ENCODE measurements around the gene PCBD1.
"Not testable (repeated sequence)": the region's sequence is repeated elsewhere in the genome, so short reads cannot be mapped to it uniquely, and the experiment has no call there.

The PCBD1 gene

GRCh38 chr10:70887804-70888800, at the start of gene PCBD1:
Gene PCBD1, minus strand, starts transcription at chr10:70888565. Its CDS starts 32 bp downstream, at chr10:70888533.
- in situ Hi-C loops (cut with MboI; ENCODE audit: low sequenced_read_pairs), result loop anchor here (10.0 kb wide), 2 partner anchors 343 to 423 kb away; no protein-coding TSS in a partner anchor

- in situ Hi-C loops (cut with MboI; ENCODE audit: low sequenced_read_pairs), result no loop called here
Measured at GRCh38 chr10:70937661-70938060, 49.3 kb upstream of the PCBD1 start.

GRCh38 chr10:70936111-70936510, 47.7 kb upstream of the PCBD1 start:
- in situ Hi-C loops (cut with MboI; ENCODE audit: low sequenced_read_pairs), result no loop called here

GRCh38 chr10:70935631-70936030, 47.3 kb upstream of the PCBD1 start:
- in situ Hi-C loops (cut with MboI; ENCODE audit: low sequenced_read_pairs), result no loop called here

GRCh38 chr10:70935125-70935625, 46.8 kb upstream of the PCBD1 start:
- in situ Hi-C loops (cut with MboI; ENCODE audit: low sequenced_read_pairs), result no loop called here

GRCh38 chr10:70934701-70935100, 46.3 kb upstream of the PCBD1 start:
- in situ Hi-C loops (cut with MboI; ENCODE audit: low sequenced_read_pairs), result no loop called here

GRCh38 chr10:70932392-70933196, 44.2 kb upstream of the PCBD1 start:
- in situ Hi-C loops (cut with MboI; ENCODE audit: low sequenced_read_pairs), result no loop called here

- in situ Hi-C loops (cut with MboI; ENCODE audit: low sequenced_read_pairs), result no loop called here
Measured at GRCh38 chr10:70931168-70931815, 42.9 kb upstream of the PCBD1 start.

- in situ Hi-C loops (cut with MboI; ENCODE audit: low sequenced_read_pairs), result no loop called here
Measured at GRCh38 chr10:70930263-70931000, 42.1 kb upstream of the PCBD1 start.

- in situ Hi-C loops (cut with MboI; ENCODE audit: low sequenced_read_pairs), result no loop called here
Measured at GRCh38 chr10:70928140-70928539, 39.8 kb upstream of the PCBD1 start.

GRCh38 chr10:70927189-70927943, 39.0 kb upstream of the PCBD1 start:
- in situ Hi-C loops (cut with MboI; ENCODE audit: low sequenced_read_pairs), result no loop called here

GRCh38 chr10:70926226-70927000, 38.0 kb upstream of the PCBD1 start:
- in situ Hi-C loops (cut with MboI; ENCODE audit: low sequenced_read_pairs), result no loop called here

- in situ Hi-C loops (cut with MboI; ENCODE audit: low sequenced_read_pairs), result no loop called here
Measured at GRCh38 chr10:70925377-70926225, 37.2 kb upstream of the PCBD1 start.

GRCh38 chr10:70923696-70924095, 35.3 kb upstream of the PCBD1 start:
- in situ Hi-C loops (cut with MboI; ENCODE audit: low sequenced_read_pairs), result no loop called here

GRCh38 chr10:70921285-70921684, 32.9 kb upstream of the PCBD1 start:
- in situ Hi-C loops (cut with MboI; ENCODE audit: low sequenced_read_pairs), result no loop called here

- in situ Hi-C loops (cut with MboI; ENCODE audit: low sequenced_read_pairs), result no loop called here
Measured at GRCh38 chr10:70920519-70920918, 32.2 kb upstream of the PCBD1 start.

- in situ Hi-C loops (cut with MboI; ENCODE audit: low sequenced_read_pairs), result not testable (repeated sequence)
Measured at GRCh38 chr10:70919906-70920305, 31.5 kb upstream of the PCBD1 start.

Data from HL-60/S4 treated with retinoic acid at 250 ng/mL for 4 days and 3 days (cell line).